HG03575 (cell line): Measurements from ENCODE around the gene SLC9A1.
"Not testable (repeated sequence)": the region's sequence is repeated elsewhere in the genome, so short reads cannot be mapped to it uniquely, and the experiment has no call there.

Experiments used
- ATAC-seq: cut with Tn5 transposase; IDR thresholded peaks from one replicate; pipeline ENCODE4 v1.9.1; 2021; ENCODE audit not compliant: unreplicated experiment, insufficient number of reproducible peaks, low FRiP score; ENCODE audit errors: extremely low read depth

The SLC9A1 gene

GRCh38 chr1:27137544-27138075, 17.3 kb downstream of the SLC9A1 start:
- ATAC-seq: no peak

DNA sequence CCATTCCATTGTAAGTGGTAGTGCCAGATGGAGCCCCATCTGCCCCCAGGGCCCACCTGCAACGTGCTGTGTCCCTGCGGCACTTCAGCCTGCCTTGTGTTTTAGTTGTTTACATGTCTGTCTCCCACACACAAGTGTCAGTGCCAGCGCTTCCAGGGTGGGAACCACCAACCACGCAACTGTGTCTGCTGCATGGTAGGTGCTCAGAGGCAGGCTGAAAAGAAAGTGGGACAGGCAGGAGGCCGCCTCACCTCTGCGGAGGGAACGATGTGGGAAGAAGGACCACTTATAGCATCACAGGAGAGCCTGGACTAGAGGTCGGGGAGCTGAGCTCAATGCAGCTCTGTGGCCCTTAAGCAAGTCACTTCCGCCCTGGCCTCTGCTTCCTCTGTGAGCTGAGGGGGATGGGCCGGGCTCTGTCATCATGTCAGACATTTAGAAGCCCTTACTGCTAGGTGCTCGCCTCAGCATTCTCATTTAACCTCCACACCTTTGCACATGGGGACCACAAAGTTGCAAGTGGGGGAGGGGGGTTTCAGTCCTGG, 17.9 kb downstream of the SLC9A1 start:
- ATAC-seq: no peak

DNA sequence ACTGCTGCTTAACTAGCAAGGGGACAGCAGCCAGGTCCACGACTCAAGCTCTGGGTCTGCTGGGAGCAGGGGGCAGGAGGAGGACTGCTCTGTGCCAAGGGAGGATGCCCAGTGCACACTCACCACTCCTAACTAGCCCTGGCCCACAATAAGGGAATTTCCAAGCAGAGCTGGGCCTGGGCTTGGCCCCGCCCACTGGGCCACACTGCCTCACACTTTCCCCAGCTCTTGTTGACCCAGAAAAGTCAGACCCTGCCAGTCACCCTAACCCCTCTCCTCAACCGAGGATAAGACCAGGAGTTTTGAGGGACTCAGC, 18.7 kb downstream of the SLC9A1 start:
- ATAC-seq: no peak

DNA sequence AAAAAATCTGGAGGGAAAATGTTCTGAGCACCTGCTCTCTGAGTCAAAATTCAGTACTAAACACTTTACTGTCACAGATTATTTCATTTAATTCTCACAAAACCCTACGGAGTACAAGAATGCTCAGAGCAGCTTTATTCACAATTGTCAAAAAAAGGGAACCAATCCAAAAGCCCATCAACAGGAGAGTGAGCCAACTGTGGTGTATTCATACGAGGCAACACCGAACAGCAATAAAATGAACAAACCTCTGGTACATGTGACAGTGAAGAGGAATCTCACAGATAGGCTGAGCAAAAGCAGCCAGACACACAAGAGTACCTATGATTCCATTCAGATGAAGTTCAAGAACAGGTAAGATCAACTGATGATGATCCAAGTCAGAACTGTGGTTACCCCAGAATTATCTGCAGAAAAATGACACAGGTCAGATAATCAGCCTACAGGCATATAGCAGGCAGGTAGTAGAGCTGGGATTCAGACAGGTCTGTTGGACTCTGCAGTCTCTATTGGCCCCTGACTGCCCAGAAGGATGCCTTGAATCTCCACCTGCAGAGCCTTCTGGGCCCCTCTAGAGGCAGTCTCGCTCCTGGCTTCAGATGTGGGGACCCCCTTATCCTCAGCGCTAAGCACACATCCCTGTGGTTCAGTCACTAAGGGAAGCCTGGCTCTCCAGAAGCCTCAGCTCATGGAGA, 19.2 kb downstream of the SLC9A1 start:
- no peak for ATAC-seq

DNA sequence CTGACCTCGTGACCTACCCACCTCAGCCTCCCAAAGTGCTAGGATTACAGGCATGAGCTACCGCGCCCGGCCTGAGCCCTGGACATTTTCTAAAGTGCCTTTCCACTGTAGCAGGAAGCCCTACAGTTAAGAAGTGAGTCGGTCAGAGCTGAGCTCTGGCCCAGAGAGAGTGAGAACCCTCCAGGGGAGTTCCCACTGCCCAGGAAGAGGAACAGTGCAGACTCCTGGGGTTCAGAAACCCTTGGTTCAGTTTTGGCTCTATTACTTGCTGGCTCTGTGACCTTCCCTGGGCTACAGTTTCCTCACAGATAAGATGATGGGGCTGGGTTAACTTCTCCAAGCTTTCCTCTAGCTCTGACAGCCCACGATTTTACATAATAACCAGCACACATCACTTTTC, 20.9 kb downstream of the SLC9A1 start:
- ATAC-seq: no peak

DNA sequence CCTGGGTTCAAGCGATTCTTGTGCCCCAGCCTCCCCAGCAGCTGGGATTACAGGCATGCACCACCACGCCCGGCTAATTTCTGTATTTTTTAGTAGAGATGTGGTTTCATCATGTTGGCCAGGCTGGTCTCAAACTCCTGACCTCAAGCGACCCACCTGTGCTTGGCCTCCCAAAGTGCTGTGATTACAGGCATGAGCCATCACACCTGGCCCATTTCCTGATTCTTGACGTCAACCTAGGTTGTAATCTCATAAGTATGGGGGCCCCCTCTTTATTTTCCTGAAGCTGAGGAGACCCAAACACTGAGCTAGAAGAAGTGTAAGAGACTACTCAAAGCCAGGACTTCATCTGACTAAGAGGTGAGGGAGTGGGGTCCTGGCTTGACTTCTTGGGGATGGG, 21.8 kb downstream of the SLC9A1 start:
- no peak for ATAC-seq

DNA sequence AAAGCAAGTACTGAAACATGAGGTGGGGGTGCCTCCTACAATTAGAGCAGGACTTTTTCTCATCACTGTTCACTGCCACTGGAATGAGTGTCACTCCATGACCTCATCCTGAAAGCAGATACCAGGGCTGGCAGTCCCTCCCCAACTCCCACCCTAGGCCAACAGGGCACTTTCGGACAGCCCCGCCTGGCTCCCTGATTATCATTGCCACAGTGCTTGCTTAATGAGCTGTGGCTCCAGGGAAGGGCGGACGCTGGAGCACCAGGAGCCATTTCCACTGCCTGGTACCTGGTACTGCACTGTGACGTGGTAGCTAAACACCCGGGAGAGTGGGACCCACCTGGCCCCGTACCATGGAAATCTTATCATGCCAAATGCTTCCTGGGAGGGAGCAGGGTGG, 22.3 kb downstream of the SLC9A1 start:
- no peak for ATAC-seq

GRCh38 chr1:27132147-27132546, 22.8 kb downstream of the SLC9A1 start:
- no peak for ATAC-seq

DNA sequence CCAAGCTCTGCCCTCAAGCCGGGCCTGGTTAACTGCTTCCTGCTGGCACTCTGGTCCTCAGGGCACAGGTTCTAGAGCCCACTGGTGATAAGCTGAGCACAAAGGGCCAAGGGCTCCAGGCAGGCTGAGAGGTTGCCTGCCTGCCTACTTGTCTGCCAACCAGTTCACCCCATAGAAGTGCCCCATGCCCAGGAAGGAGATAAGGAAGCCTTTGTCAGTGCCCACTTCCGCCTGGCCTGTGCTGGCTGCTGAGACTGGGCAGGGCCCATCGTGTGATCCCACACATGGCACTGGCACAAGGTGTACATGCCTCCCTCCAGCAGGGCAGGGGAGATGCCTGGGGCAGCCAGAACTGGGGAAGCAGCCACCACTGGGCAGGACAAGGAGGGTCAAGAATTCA, 24.1 kb downstream of the SLC9A1 start:
- no peak for ATAC-seq

GRCh38 chr1:27129225-27129624, 25.7 kb downstream of the SLC9A1 start:
- no peak for ATAC-seq

GRCh38 chr1:27127419-27127818, 27.5 kb downstream of the SLC9A1 start:
- ATAC-seq: no peak

- ATAC-seq: no peak
Observed at GRCh38 chr1:27126391-27126790, 28.5 kb downstream of the SLC9A1 start.

DNA sequence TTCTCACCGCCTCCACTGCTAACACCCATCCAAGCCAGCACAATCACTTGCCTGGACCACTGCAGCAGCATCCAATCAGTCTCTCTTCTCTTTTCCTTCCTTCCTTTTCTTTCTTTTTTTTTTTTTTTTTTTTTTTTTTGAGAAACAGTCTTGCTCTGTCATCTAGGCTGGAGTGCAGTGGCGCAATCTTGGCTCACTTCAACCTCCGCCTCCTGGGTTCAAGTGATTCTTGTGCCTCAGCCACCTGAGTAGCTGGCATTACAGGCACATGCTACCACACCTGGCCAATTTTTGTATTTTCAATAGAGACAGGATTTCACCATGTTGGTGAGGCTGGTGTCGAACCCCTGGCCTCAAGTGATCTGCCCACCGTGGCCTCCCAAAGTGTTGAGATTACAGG, 29.8 kb downstream of the SLC9A1 start:
- ATAC-seq: not testable (repeated sequence)

- ATAC-seq: no peak
Observed at GRCh38 chr1:27124405-27124804, 30.5 kb downstream of the SLC9A1 start.

DNA sequence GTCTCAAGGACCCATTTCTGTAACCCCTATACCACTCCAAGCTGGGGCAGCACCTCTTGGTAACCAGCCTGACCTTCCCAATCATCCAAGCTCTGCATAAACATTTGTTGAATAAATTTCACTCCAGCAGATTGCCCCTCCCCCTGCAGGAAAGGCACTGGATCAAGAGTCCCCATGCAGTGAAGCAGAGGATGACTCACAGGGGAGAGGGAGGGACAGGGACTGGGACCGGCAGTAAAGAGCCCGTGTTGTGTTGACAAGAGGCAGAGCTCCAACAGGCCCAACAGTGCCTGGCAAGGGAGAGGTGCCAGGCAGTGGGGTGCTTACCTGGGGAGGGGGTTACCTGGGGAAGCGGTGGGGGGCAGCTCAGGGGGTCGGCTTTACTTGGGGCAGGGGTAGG, 32.3 kb downstream of the SLC9A1 start:
- ATAC-seq: no peak

DNA sequence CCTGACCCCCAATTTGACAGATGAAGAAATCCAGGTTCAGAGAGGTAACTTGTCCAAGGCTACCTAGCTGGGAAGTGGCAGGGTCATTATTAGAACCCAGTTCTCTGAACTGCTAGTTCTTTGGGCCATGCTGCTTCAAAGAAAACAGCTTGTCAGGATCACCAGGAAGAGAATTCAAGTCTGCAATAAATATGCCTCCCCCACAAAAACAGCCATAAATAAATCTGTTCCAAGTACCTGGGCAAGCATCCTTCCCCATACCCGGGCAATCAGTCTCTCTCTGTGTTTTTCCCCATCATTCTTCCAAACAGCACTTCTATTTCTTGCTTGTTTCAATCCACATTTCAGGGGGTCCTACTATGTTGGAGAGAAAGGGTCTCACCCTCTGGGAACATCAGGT, 34.1 kb downstream of the SLC9A1 start:
- ATAC-seq: no peak

DNA sequence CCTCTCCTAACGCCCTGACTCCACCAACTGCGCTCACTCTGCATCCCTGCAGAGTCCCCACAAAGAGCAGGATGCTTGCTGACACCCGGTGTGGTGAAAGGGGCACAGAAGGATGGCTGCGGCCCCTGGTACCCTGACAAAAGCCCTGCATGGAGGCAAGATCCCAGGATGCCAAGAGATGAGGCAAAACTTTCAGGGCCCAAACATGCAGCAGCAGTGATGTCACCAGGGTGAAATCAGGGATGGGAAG, 36.6 kb downstream of the SLC9A1 start:
- ATAC-seq: no peak

GRCh38 chr1:27117733-27118439, 37.0 kb downstream of the SLC9A1 start:
- no peak for ATAC-seq

- no peak for ATAC-seq
Observed at GRCh38 chr1:27116697-27117096, 38.2 kb downstream of the SLC9A1 start.

DNA sequence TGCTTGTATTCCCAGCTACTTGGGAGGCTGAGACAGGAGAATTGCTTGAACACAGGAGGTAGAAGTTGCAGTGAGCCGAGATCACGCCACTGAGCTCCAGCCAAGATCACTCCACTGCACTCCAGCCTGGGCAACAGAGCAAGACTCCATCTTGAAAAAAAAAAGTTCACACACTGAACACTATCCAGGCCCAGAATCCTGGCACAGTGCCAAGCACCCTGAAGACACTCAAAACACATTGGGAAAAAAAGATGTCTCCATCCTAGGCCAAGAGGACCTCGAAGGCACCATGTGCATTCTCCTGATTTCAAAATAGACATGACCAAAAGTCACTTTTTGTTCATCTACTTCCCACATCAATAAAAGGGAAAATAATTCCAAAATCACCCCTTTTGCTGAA, 38.7 kb downstream of the SLC9A1 start:
- ATAC-seq: no peak

- ATAC-seq: no peak
Observed at GRCh38 chr1:27114546-27114945, 40.4 kb downstream of the SLC9A1 start.
